Endometrial microvascular endothelial cells (primary cell): ENCODE data around the gene SURF2. TPM values are rescaled to one million over a fixed set of nuclear protein-coding genes. Genes with fewer than 3 reads are reported as not detected.

ENCODE experiments used
- in situ Hi-C: cut with HindIII; loops from 2 replicates; pipeline ENCODE4 v1.10.0; 2017; ENCODE audit warnings: low sequenced_read_pairs, low pct_unique_long_range_greater_than_20kb; ENCODE audit errors: inconsistent ontology term
- total RNA-seq: library from RNA; depleted of rRNA; stranded (reverse); fragments of >200 nt; gene quantifications from one replicate; pipeline ENCODE4 v1.2.3, GENCODE V29; 2015; ENCODE audit errors: inconsistent ontology term

SURF2 gene
- total RNA-seq, 1 donor from 2014 or later = 15.1 TPM

GRCh38 chr9:133370685-133371084, 14.3 kb downstream of the SURF2 start:
- in situ Hi-C loops = no loop called here

- in situ Hi-C loops = no loop called here
Measured at GRCh38 chr9:133371261-133371711, 14.9 kb downstream of the SURF2 start.

GRCh38 chr9:133372144-133372543, 15.8 kb downstream of the SURF2 start:
- in situ Hi-C loops = no loop called here

- in situ Hi-C loops = loop anchor here (5.0 kb wide), 1 partner anchor 43 kb away; the partner anchor contains the start of gene REXO4
Measured at GRCh38 chr9:133374612-133375115, 18.3 kb downstream of the SURF2 start.

GRCh38 chr9:133375116-133375723, 18.9 kb downstream of the SURF2 start:
- in situ Hi-C loops = loop anchor here (5.0 kb wide), 1 partner anchor 42 kb away; the partner anchor contains the start of gene REXO4

- in situ Hi-C loops = loop anchor here (5.0 kb wide), 1 partner anchor 41 kb away; the partner anchor contains the start of gene REXO4
Measured at GRCh38 chr9:133375724-133376654, 19.6 kb downstream of the SURF2 start, which contains the start of the genes STKLD1 and SURF4. STKLD1 (plus strand) TSS chr9:133376366; CDS start chr9:133376474, 108 bp downstream. SURF4 (minus strand) TSS chr9:133376060; CDS start chr9:133375969, 91 bp downstream.

GRCh38 chr9:133377280-133377679, 20.9 kb downstream of the SURF2 start:
- in situ Hi-C loops = loop anchor here (5.0 kb wide), 1 partner anchor 40 kb away; the partner anchor contains the start of gene REXO4

GRCh38 chr9:133377721-133378216, 21.4 kb downstream of the SURF2 start:
- in situ Hi-C loops = loop anchor here (5.0 kb wide), 1 partner anchor 40 kb away; the partner anchor contains the start of gene REXO4

GRCh38 chr9:133378408-133378962, 22.1 kb downstream of the SURF2 start:
- in situ Hi-C loops = loop anchor here (5.0 kb wide), 1 partner anchor 39 kb away; the partner anchor contains the start of gene REXO4

- in situ Hi-C loops = loop anchor here (5.0 kb wide), 1 partner anchor 38 kb away; the partner anchor contains the start of gene REXO4
Measured at GRCh38 chr9:133379153-133380086, 23.1 kb downstream of the SURF2 start.

- in situ Hi-C loops = no loop called here
Measured at GRCh38 chr9:133380734-133381133, 24.4 kb downstream of the SURF2 start.

GRCh38 chr9:133382507-133383141, 26.3 kb downstream of the SURF2 start:
- in situ Hi-C loops = no loop called here

GRCh38 chr9:133383438-133383837, 27.1 kb downstream of the SURF2 start:
- in situ Hi-C loops = no loop called here

GRCh38 chr9:133384736-133385321, 28.5 kb downstream of the SURF2 start:
- in situ Hi-C loops = no loop called here

GRCh38 chr9:133385452-133385851, 29.1 kb downstream of the SURF2 start:
- in situ Hi-C loops = no loop called here

- in situ Hi-C loops = no loop called here
Measured at GRCh38 chr9:133386338-133386737, 30.0 kb downstream of the SURF2 start.

GRCh38 chr9:133387680-133388079, 31.3 kb downstream of the SURF2 start:
- in situ Hi-C loops = no loop called here
